Measurements from ENCODE around the gene XRCC1. TPM values are rescaled to one million over a fixed set of nuclear protein-coding genes. Genes with fewer than 3 reads are reported as not detected.

The XRCC1 gene
- total RNA-seq, 1 experiment from 2014 or later: 20.1 TPM

DNA sequence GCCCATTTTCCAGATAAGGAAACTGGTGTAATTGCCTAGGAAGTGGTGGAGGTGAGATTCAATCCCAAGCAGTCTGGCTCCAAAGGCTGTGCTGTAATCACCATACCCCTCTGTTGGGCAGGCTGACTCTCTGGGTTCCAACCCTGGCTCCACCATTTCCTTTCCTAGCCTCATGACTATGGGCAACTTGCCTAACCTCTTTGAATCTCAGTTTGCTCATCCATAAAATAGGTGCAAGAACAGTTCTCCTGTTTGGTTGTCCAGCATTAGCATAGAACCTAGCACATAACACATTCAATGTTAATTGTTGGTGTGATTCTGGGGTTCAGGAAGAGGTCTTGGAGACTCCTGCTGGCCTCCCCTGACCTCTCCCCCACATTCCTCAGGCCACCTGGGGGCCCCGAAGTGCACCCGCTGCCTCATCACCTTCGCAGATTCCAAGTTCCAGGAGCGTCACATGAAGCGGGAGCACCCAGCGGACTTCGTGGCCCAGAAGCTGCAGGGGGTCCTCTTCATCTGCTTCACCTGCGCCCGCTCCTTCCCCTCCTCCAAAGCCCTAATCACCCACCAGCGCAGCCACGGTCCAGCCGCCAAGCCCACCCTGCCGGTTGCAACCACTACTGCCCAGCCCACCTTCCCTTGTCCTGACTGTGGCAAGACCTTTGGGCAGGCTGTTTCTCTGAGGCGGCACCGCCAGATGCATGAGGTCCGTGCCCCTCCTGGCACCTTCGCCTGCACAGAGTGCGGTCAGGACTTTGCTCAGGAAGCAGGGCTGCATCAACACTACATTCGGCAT is 23.3 kb upstream of the XRCC1 start:
- H3K9me3 ChIP-seq (ENCODE audit: control insufficient read depth, insufficient read depth, low read depth, low read length): no peaks in the 10 kb centered on the region
- peaks cover 6% of the 10 kb centered on the region; the same call in 1 of the 2 replicates for H3K36me3 ChIP-seq (ENCODE audit: control insufficient read depth, insufficient read depth, low read length)
- ChIA-PET CTCF (no interaction called here), POLR2A (interaction anchor here (0.6 kb wide), 1 partner anchor 40 kb away, joined by 3 read pairs; no protein-coding TSS in a partner anchor)
- H3K27me3 ChIP-seq (ENCODE audit: control insufficient read depth, insufficient read depth, low read length): no peaks in the 10 kb centered on the region
- intact Hi-C loops (cut with micrococcal nuclease; ENCODE audit: unreplicated experiment): no loop called here
- no peak overlapping the region for H3K4me3 ChIP-seq (ENCODE audit: low read depth in 2 of 2, low read length in 2 of 2)
- BruUV-seq (replicated peaks): no TSS peak
- H3K27ac ChIP-seq (ENCODE audit: low read length): no peak overlapping the region
- peaks cover 7% of the 10 kb centered on the region; the same call in 1 of the 2 replicates for H3K4me1 ChIP-seq (ENCODE audit: control insufficient read depth, insufficient read depth, low read length)
- no peak for TF ChIP-seq TCF7L2 (IDR thresholded peaks at IDR 0.05; ENCODE audit: low read depth, low read length)
- TF ChIP-seq, protein P1, sequence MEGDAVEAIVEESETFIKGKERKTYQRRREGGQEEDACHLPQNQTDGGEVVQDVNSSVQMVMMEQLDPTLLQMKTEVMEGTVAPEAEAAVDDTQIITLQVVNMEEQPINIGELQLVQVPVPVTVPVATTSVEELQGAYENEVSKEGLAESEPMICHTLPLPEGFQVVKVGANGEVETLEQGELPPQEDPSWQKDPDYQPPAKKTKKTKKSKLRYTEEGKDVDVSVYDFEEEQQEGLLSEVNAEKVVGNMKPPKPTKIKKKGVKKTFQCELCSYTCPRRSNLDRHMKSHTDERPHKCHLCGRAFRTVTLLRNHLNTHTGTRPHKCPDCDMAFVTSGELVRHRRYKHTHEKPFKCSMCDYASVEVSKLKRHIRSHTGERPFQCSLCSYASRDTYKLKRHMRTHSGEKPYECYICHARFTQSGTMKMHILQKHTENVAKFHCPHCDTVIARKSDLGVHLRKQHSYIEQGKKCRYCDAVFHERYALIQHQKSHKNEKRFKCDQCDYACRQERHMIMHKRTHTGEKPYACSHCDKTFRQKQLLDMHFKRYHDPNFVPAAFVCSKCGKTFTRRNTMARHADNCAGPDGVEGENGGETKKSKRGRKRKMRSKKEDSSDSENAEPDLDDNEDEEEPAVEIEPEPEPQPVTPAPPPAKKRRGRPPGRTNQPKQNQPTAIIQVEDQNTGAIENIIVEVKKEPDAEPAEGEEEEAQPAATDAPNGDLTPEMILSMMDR (IDR thresholded peaks at IDR 0.05): no peak
- no peak for TF ChIP-seq SIN3A (IDR thresholded peaks at IDR 0.05; ENCODE audit: borderline replicate concordance, insufficient read depth, low read depth, low read length)
- TF ChIP-seq, protein P2, sequence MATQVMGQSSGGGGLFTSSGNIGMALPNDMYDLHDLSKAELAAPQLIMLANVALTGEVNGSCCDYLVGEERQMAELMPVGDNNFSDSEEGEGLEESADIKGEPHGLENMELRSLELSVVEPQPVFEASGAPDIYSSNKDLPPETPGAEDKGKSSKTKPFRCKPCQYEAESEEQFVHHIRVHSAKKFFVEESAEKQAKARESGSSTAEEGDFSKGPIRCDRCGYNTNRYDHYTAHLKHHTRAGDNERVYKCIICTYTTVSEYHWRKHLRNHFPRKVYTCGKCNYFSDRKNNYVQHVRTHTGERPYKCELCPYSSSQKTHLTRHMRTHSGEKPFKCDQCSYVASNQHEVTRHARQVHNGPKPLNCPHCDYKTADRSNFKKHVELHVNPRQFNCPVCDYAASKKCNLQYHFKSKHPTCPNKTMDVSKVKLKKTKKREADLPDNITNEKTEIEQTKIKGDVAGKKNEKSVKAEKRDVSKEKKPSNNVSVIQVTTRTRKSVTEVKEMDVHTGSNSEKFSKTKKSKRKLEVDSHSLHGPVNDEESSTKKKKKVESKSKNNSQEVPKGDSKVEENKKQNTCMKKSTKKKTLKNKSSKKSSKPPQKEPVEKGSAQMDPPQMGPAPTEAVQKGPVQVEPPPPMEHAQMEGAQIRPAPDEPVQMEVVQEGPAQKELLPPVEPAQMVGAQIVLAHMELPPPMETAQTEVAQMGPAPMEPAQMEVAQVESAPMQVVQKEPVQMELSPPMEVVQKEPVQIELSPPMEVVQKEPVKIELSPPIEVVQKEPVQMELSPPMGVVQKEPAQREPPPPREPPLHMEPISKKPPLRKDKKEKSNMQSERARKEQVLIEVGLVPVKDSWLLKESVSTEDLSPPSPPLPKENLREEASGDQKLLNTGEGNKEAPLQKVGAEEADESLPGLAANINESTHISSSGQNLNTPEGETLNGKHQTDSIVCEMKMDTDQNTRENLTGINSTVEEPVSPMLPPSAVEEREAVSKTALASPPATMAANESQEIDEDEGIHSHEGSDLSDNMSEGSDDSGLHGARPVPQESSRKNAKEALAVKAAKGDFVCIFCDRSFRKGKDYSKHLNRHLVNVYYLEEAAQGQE (IDR thresholded peaks at IDR 0.05; ENCODE audit: insufficient read depth in 1 of 2, low read depth in 2 of 2, low read length in 1 of 2): no peak
- no peak for TF ChIP-seq POLR2AphosphoS5 (IDR thresholded peaks at IDR 0.05; ENCODE audit: low read depth, low read length)
- ATAC-seq: no peak
- in situ Hi-C loops (cut with HindIII; ENCODE audit: low pct_unique_long_range_greater_than_20kb, low sequenced_read_pairs): no loop called here
- DNase-seq (ENCODE audit: low read depth, low spot score): no peak

DNA sequence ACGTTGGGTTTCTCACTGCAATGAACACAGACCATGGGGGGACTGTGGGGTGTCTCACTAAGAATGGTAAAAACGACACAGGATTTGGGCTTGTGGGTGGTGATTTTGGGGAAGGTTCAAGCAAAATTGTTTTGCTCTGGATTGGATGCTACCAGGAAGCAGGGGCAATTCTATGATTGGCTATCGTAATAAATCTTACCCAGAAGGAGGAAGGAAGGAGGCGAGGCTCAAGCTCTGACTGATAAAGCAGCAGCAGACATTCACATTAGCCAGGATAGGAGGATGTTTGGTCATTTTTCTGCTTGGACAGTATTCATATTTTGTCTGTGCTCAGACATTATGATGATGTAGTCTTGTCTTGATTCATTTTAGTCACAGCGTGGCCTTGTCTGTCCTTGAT is 22.5 kb upstream of the XRCC1 start:
- TF ChIP-seq SIN3A (IDR thresholded peaks at IDR 0.05; ENCODE audit: borderline replicate concordance, insufficient read depth, low read depth, low read length): no peak
- TF ChIP-seq, protein P1 (IDR thresholded peaks at IDR 0.05): no peak
- TF ChIP-seq TCF7L2 (IDR thresholded peaks at IDR 0.05; ENCODE audit: low read depth, low read length): no peak
- TF ChIP-seq, protein P2 (IDR thresholded peaks at IDR 0.05; ENCODE audit: insufficient read depth in 1 of 2, low read depth in 2 of 2, low read length in 1 of 2): no peak
- TF ChIP-seq POLR2AphosphoS5 (IDR thresholded peaks at IDR 0.05; ENCODE audit: low read depth, low read length): no peak
- ChIA-PET POLR2A (interaction anchor here (0.6 kb wide), 1 partner anchor 85 kb away, joined by 5 read pairs; no protein-coding TSS in a partner anchor), CTCF (no interaction called here)
- H3K4me3 ChIP-seq (ENCODE audit: low read depth in 2 of 2, low read length in 2 of 2): peak overlapping the region; percentile 82 to 95; a peak in 3 of 4 replicates
- peaks cover 6% of the 10 kb centered on the region; the same call in 1 of the 2 replicates for H3K36me3 ChIP-seq (ENCODE audit: control insufficient read depth, insufficient read depth, low read length)
- no TSS peak for BruUV-seq (replicated peaks)
- H3K27me3 ChIP-seq (ENCODE audit: control insufficient read depth, insufficient read depth, low read length): no peaks in the 10 kb centered on the region
- DNase-seq (ENCODE audit: low read depth, low spot score): no peak
- in situ Hi-C loops (cut with HindIII; ENCODE audit: low pct_unique_long_range_greater_than_20kb, low sequenced_read_pairs): no loop called here
- peaks cover 7% of the 10 kb centered on the region; the same call in 1 of the 2 replicates for H3K4me1 ChIP-seq (ENCODE audit: control insufficient read depth, insufficient read depth, low read length)
- no peaks in the 10 kb centered on the region for H3K9me3 ChIP-seq (ENCODE audit: control insufficient read depth, insufficient read depth, low read depth, low read length)
- ATAC-seq: no peak
- intact Hi-C loops (cut with micrococcal nuclease; ENCODE audit: unreplicated experiment): no loop called here
- no peak overlapping the region for H3K27ac ChIP-seq (ENCODE audit: low read length)
